GM10847 (cell line): ENCODE data around the gene PRKG2.

ENCODE experiments used
- POLR2A ChIP-seq: IDR thresholded peaks from 2 replicates; pipeline ENCODE4 v1.6.1; 2011; ENCODE audit not compliant: insufficient read length; ENCODE audit errors: extremely low read depth

The PRKG2 gene

DNA sequence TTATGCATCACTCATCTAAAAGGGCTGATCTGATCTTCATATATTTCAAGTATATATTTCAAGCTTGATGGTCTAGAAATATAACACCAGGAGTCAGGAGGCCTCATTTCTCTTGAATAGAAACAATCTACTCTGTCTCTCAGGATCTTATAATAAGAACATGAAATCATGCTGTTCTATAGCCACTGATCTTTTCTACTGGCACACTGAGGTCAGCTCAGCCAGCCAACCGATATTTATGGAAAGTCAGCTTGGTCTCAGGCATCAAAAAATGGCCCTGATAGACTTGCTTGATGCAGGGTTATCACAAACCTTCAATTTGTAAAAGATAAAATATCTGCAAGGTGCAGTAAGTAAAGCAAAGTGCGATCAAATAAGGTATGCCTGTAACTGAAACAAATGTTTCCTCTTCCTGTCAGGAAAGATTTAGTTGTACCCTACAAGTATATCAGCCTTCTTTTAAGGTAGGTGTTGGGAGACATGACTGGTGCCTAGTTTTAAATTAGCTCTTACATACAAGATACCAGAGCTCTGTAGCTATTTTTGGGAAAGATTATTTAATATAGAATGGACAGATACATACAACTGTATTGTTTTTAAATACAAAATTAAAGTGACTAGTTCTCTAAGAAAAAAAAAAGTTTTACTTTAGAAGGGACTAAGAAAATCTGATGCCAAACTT is 121.2 kb downstream of the PRKG2 start:
- no peak for TF ChIP-seq POLR2A

DNA sequence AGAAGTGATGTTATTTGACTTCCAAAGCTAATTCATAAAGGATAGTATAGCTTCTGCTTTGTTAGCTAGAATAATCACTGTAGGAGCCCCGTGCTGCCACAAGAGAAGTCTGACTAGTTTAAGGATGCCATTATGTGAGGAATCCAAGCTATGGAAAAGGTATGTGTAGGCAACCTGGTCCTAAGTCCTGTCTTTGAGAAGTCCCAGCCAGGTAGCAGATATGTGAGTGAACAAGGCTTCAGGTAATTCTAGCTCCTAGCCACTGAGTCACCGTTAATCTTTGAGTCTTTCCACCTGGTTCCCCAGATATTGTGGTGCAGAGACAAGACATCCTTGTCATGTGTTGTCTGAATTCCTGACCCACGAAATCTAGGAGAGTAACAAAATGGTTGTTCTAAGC is 129.0 kb downstream of the PRKG2 start:
- TF ChIP-seq POLR2A = no peak

DNA sequence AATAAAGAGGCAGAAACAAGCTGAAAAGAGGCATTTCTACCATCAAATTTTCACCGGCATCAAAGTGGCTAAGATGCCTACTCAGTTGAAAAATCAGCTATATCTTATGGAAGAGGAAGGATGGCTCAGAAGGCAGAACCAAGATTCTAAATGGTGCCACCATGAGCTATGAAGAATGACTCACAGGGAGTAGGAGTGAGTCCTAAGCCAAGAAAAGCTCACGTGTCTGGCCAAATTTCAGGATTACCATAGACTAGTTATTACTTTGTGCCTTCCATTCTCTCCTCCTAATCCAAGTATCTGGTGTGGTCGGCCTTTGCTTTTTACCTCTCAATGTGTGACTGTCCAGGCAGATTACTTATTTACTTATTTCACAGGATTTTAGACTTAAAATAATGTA is 129.7 kb downstream of the PRKG2 start:
- no peak for TF ChIP-seq POLR2A

DNA sequence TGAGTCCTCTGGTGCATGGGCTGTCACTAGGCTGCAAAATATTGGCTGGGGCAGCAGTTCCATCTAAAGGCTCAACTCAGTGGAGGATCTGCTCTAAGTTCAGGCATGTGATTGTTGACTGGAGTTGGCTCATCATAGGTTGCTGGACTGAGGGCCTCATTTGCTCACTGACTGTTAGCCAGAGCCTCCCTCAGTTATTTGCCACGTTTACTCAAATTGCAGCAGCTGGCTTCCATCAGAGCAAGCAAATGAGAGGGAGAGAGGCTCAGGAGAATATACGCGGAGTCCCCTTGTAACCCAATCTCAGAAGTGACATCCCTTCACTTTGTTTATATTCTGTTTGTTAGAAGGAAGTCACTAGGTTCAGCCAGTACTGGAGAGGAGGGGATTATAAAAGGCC is 130.4 kb downstream of the PRKG2 start:
- TF ChIP-seq POLR2A = no peak

DNA sequence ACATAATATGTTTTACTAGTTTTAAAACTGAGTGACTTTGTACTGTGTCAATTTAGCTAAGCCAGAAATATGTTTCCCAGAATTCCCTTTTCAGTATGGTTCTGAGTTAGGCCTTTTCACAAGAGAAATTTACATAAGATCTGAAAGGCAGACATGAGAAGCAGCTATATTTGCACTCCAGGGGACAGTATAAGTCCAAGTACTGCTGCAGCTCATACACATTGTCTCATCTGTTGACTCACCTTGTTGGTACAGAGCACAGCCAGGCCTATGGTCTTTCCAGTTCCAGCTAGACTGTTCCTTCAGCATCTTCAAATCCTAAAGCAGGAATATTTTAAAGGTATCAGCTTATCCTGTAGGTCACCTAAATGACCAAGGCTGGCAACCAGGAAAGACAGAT is 131.0 kb downstream of the PRKG2 start:
- no peak for TF ChIP-seq POLR2A

DNA sequence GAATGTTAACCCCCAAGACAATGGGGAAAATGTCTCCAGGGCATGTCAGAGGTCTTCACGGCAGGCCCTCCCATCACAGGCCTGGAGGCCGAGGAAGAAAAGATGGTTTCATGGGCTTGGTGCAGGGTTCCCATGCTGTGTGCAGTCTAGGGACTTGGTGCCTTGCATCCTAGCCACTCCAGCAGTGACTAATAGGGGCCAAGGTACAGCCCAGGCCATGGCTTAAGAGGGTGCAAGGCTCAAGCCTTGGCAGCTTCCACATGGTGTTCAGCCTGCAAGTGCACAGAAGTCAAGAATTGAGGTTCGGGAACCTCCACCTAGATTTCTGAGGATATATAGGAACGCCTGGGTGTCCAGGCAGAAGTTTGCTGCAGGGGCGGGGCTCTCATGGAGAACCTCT is 133.9 kb downstream of the PRKG2 start:
- no peak for TF ChIP-seq POLR2A

DNA sequence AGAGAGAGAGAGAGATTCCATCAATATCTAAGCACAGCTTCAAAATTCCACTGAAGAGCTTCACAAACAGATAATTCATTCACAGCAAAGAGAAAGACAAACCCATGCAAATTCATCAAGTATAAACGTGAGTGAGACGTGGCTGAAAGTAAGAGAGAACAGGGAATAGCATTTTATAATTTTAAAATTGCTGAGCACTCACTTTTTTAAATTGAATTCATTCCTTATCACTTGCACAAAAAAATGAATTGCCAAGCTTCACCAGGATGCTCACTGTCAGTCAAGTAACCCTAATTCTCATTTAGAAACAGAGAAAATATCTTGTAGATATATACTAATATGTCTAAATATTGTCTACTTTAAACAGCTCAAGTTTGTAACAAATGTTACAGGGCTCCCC is 144.0 kb downstream of the PRKG2 start:
- no peak for TF ChIP-seq POLR2A

DNA sequence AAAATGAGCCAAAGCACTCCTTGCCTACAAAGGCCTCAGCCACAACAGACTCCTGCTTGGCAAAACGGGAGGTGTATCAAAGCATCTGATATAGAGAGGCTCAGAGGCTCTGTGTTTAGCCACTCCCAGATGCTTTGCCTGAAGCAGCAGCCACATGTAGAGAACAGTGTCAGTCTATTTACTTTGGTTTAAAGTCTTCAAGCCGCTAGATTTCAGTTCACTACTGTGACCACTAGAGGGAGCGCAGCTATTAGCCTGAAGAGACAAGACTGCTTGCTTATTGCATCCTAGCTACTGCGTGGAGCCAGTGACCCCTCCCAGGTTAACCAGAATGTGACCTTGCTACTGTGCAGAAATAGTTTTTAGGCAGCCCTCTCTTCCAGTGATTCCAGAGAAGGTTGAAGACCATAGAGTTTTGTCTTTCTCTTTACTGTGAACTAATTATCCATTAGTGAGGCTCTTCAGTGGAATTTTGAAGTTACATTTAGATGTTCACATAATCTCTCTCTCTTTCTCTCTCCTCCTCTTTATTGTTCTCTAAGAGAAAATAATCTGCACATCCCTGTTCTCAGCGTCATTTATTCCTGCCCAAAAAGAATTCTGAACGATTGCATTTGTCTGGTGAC is 145.2 kb downstream of the PRKG2 start:
- TF ChIP-seq POLR2A = no peak

DNA sequence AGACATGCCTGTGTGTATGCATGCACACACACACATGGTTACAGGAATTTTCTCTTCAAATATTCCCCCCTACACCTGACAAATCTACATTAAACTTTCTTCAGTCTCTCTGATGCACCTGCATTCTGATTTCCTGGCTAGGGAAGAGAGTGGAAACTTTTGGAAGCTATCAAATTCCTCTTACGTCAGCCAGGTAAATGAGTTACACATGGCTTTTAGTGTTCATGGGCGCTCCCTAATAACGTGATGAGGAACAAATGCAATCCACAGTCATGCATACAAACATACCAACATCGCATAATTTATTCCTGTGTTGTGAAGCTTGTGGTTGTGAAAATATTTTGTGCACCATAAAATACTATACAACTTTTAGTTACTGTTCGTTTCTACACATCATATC is 149.6 kb downstream of the PRKG2 start:
- TF ChIP-seq POLR2A = no peak

DNA sequence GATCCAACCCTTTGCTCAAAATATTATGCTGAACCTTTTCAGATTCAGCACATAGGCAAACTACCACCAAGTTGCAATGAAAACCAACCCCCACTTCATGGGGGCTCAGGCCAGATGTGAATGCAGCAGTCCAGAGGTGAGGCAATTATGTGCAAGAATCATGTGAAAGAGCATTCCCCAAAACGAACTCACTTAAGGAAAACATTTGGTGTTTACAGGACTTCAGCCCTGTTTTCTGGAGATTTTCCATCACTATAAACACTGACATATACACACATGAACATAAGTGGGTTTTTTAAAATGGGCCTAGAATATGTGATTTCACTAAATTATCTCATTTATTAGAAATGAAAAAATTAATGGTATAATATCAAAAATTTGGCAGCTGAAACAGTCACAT is 153.0 kb downstream of the PRKG2 start:
- no peak for TF ChIP-seq POLR2A

DNA sequence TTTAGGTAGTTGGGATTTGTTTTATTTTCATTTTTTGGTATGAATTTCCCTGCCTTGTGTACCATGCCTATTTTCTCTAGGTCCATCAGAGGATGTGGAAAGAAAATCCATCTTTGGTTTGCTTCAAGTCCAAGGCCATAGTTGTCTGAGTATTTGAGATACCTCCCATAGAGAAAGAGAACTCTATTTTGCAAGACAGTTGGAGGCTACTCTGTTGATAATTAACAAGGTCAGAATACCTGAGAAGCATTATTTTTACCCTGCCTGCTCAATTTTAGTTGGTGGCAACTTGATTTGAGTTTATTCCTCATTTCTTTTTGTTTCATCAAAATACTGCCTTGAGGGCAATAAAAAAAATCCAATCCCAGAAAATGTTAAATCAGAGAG is 153.7 kb downstream of the PRKG2 start:
- no peak for TF ChIP-seq POLR2A

DNA sequence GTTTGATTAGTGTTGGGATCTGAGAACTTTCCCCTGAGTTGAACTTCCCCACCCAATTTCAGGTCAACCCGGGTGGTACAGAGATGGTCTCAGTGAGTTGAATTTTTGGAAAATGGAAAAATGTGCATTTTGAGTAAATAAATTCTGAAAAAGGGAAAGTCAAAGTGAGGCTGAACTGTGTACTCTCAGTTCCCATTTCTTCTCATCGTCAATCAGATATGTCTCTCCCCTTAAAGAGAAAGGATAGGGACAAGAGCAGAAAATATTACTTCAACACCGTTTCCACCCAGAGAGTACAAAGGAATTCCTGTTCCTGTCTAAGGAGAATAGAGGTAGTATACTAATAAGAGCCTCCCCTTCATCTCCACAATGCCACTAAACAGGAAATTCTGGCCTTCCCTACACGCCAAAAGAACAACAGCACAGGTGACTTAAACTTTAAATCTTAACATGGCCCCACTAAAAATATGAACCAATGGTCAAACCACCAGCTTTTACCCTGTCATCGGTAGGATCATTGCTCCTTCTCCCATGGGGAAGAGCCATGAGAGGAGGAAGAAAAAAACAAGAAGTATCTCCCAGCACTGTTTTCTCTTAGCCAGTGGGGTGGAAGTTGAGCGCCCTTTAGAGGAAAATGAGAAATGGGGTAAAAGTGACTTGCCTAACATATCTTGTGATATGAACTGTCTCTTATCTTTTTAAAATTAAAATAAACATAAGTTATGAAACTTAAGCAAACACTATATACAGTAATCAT is 154.3 kb downstream of the PRKG2 start:
- no peak for TF ChIP-seq POLR2A

DNA sequence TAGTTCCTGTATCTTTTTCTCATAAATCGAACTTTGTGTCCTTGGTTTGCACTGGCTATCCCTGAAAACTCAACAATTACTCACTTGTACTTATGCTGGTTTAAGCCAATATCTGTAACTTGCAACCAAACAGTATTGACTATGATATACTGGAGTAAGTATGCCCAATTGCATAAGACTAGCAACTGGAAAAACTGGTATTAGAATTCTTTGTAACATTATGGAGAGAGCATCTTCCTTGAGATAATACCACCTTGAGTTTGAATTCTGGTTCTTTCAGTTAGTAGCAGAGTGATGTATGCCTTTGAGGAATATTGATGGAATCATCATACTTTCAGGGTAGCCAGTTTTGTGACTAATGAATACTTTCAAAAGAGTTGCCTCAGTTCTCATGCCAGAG is 156.4 kb downstream of the PRKG2 start:
- no peak for TF ChIP-seq POLR2A

DNA sequence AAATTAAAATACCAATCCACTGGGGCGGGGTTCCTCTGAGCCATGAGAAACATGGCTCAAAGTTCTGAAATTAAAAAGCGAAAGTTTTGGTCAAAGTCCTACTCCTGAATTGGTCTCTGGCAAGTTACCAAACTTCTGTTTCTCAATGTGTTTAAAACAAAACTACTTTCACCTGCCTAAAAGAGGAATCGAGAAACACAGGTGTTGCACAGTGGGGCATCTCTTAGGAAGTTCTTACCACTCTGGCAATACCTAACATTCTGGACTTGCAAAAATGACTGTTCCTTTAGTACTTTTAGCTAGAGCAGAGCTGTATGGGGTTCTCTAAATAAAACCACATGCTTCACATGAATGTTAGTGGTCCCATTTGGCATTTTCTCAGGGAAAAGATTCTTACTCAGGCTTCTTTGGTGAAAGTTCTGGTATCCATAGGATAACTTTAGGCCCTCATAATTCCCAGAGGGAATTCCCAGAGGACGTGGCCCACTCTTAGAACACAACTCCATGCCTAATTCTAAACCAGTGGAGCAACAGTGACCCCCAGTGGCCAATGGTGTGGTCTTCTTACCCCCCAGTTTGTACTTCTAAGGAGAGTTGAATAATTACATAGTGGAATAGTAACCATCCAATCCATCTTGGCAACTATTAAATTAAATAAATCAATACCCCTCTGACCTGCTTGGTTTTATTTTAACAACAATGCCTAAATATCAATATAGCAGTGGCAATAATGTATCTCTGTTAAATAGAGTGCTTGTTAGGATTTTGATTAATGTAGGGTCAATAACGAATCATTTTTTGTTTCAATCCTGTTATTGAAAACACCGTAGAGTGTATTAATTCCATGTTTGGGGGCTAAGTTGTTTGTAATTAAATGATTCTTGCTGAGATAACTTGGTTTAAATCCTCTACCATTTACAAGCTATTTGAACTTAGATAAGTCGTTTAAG is 162.6 kb downstream of the PRKG2 start:
- no peak for TF ChIP-seq POLR2A

DNA sequence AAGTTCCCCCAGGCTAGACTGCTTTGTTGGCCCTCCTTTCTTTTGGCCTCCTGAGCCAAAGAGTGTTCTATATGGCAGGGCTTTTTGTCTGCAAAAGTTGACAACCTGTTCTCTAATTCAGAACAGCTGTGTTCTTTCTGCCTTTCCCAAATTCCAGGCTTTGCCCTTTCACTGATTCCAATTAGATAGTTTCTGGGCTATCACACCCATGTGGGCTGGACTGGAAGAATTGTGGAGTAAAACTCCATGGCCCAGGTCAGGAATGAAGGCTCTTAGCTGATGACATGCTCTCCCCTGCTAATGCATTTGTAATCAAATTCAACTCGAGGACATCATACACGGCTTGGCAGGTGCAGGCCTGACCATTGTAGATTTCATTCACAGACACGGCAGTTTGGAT is 165.1 kb downstream of the PRKG2 start:
- TF ChIP-seq POLR2A = no peak
